Transverse colon (tissue), 3 donors: ENCODE results near the gene HNRNPUL2.

Source experiments
- EP300 ChIP-seq: sonication (generic); formaldehyde crosslinking; IDR thresholded peaks from one replicate; pipeline ENCODE4 v1.6.1; 2017; ENCODE audit warnings: antibody characterized with exemption, low read depth
- POLR2A ChIP-seq: fragments of 450-650 bp; IDR thresholded peaks from one replicate; pipeline ENCODE4 v1.6.1; 2016; ENCODE audit warnings: antibody characterized with exemption, mild to moderate bottlenecking, moderate library complexity
- TF ChIP-seq, protein P1 (sequence below), 5 experiments: fragments of 200-600 bp in 3 of 5; fragments of 450-650 bp in 2 of 5; sonication (generic) in 3 of 5; IDR thresholded peaks; 1 replicate in 2 of 5; 2 replicates in 3 of 5; pipeline ENCODE4 v1.5.1; 2016 to 2017; ENCODE audit warnings: antibody characterized with exemption in 5 of 5, inconsistent platforms in 3 of 5, mild to moderate bottlenecking in 2 of 5, moderate library complexity in 1 of 5

DNA sequence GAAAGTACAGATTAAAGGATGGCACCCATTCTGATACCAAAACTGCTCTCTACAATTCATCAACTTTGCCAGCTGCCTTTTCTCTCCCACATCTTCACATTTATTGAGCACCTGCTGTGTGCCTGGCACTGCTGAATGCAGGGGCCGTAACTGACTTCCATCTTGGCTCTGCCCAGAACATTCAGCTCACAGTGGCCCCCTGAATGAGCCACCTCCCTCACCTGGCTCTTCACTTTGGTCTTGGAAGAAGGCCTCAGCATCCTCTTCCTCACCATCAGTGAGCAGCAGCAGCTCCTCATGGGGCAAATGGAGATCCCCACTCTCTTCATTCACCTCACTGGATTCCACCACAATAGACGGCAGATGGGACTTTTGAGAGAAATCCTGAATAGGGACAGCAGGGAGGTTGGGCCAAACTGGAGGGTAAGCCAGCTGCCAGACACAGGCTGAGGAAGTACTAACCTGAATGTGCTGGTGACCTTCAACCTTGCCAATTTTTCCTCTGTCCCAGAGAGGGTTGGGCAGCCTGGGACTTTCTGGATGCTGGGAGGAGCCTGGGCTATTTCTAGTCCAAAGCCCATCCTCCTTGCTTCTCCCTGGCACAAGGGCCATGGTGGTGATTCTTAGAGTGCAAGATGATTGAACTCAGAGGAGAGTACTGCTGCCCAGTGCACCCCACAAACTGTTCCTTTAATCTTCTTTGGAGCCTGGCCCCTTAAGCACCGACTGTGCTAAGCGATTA is 57.7 kb downstream of the HNRNPUL2 start:
- TF ChIP-seq, protein P1, sequence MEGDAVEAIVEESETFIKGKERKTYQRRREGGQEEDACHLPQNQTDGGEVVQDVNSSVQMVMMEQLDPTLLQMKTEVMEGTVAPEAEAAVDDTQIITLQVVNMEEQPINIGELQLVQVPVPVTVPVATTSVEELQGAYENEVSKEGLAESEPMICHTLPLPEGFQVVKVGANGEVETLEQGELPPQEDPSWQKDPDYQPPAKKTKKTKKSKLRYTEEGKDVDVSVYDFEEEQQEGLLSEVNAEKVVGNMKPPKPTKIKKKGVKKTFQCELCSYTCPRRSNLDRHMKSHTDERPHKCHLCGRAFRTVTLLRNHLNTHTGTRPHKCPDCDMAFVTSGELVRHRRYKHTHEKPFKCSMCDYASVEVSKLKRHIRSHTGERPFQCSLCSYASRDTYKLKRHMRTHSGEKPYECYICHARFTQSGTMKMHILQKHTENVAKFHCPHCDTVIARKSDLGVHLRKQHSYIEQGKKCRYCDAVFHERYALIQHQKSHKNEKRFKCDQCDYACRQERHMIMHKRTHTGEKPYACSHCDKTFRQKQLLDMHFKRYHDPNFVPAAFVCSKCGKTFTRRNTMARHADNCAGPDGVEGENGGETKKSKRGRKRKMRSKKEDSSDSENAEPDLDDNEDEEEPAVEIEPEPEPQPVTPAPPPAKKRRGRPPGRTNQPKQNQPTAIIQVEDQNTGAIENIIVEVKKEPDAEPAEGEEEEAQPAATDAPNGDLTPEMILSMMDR (IDR thresholded peaks at IDR 0.05), result no peak
- TF ChIP-seq EP300 (no peak), POLR2A (no peak)
